ENCODE results near the gene ASGR1. TPM values are rescaled to one million over a fixed set of nuclear protein-coding genes. Genes with fewer than 3 reads are reported as not detected.
A peak's percentile ranks its signal among the peaks of the same experiment; 100 is the strongest.

ASGR1 gene
- total RNA-seq, 4 donors from 2014 or later: 0.81 to 1.8 TPM; not detected in 2

DNA sequence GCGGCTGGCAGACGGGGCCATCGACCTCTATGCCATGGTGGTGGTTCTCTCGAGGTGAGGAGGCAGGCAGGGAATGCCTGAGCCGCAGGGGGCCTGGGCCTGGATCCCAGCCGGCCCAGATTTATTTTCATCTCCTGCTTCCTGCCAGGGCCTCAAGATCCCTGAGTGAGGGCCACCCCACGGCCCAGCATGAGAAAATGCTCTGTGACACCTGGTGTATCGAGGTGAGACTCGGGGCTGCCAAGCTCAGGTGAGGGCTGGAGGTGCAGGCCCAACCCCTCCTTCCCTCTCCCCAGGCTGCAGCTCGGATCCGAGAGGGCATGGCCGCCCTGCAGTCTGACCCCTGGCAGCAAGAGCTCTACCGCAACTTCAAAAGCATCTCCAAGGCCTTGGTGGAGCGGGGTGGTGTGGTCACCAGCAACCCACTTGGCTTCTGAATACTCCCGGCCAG, 45.5 kb upstream of the ASGR1 start:
- in situ Hi-C loops (cut with MboI; ENCODE audit: low sequenced_read_pairs in 4 of 4) (no loop called here), intact Hi-C loops (cut with DNase I; ENCODE audit: low total_unique reads) (no loop called here)
- Histone ChIP-seq H3K36me3 (peaks cover 0 to 87% of the 10 kb centered on the region in 2 donors), H3K4me1 (peaks cover 24 to 39% of the 10 kb centered on the region in 2 donors), H3K27me3 (no peaks in the 10 kb centered on the region), H3K9me3 (no peaks in the 10 kb centered on the region), H3K27ac (peak overlapping the region in 2 of 4 donors; percentile 17 to 38), H3K4me3 (no peak overlapping the region)
- ATAC-seq: no peak
- no peak for DNase-seq
- TF ChIP-seq POLR2A (IDR thresholded peaks at IDR 0.05): no peak
- TF ChIP-seq, protein P1, sequence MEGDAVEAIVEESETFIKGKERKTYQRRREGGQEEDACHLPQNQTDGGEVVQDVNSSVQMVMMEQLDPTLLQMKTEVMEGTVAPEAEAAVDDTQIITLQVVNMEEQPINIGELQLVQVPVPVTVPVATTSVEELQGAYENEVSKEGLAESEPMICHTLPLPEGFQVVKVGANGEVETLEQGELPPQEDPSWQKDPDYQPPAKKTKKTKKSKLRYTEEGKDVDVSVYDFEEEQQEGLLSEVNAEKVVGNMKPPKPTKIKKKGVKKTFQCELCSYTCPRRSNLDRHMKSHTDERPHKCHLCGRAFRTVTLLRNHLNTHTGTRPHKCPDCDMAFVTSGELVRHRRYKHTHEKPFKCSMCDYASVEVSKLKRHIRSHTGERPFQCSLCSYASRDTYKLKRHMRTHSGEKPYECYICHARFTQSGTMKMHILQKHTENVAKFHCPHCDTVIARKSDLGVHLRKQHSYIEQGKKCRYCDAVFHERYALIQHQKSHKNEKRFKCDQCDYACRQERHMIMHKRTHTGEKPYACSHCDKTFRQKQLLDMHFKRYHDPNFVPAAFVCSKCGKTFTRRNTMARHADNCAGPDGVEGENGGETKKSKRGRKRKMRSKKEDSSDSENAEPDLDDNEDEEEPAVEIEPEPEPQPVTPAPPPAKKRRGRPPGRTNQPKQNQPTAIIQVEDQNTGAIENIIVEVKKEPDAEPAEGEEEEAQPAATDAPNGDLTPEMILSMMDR (IDR thresholded peaks at IDR 0.05 in 4 of 5, conservative IDR thresholded peaks at IDR 0.05 in 1 of 5): no peak

DNA sequence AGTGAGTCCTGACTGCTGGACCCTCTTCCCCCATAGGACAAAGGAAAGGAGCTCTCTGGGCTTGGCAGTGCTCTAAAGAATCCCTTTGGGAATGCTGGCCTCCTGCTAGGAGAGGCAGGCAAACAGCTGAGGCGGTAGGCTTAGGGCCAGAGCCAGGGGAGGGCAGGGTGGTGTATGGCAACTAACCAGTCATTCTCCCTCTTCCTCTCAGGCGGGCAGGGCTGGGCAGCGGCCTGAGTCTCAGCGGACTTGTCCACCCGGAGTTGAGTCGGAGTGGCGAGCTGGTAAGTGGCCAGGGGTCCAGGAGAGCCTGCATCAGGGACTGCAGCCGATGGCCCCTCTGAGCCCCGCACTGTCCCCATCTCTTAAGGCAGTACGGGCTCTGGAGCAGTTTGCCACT, 44.9 kb upstream of the ASGR1 start:
- Histone ChIP-seq H3K9me3 (no peaks in the 10 kb centered on the region), H3K36me3 (peaks cover 0 to 81% of the 10 kb centered on the region in 2 donors), H3K27ac (peak overlapping the region in 2 of 4 donors; percentile 17 to 50), H3K27me3 (no peaks in the 10 kb centered on the region), H3K4me1 (peaks cover 28 to 42% of the 10 kb centered on the region in 2 donors), H3K4me3 (no peak overlapping the region)
- no peak for DNase-seq
- in situ Hi-C loops (cut with MboI; ENCODE audit: low sequenced_read_pairs in 4 of 4): no loop called here
- ATAC-seq: no peak
- intact Hi-C loops (cut with DNase I; ENCODE audit: low total_unique reads): no loop called here
- TF ChIP-seq, protein P1 (IDR thresholded peaks at IDR 0.05 in 4 of 5, conservative IDR thresholded peaks at IDR 0.05 in 1 of 5): no peak
- TF ChIP-seq POLR2A (IDR thresholded peaks at IDR 0.05): no peak

DNA sequence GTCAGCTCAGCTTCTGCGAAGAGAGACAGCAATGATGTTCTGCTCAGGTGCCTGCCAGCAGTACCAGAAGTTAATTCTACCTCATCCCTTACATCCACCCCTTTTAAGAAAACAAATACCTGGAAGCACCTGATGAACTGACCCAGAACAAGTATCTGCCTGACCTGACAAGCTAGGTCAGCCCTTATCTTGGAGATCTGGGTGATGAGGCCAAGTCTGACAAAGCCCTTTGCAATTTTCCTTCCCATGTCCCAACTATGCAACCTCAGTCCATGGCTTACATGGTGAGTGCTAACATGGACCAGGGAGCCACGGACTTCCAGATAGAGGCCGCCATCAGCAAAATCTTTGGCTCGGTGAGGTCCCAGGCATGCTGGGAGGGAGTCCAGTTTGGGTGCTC, 44.2 kb upstream of the ASGR1 start:
- H3K4me1 ChIP-seq: peaks cover 33 to 46% of the 10 kb centered on the region in 2 donors
- no peaks in the 10 kb centered on the region for H3K9me3 ChIP-seq
- peaks cover 0 to 75% of the 10 kb centered on the region in 2 donors for H3K36me3 ChIP-seq
- TF ChIP-seq, protein P1 (IDR thresholded peaks at IDR 0.05 in 4 of 5, conservative IDR thresholded peaks at IDR 0.05 in 1 of 5): no peak
- no peak for TF ChIP-seq POLR2A (IDR thresholded peaks at IDR 0.05)
- no peak overlapping the region for H3K4me3 ChIP-seq
- in situ Hi-C loops (cut with MboI; ENCODE audit: low sequenced_read_pairs in 4 of 4) (no loop called here), intact Hi-C loops (cut with DNase I; ENCODE audit: low total_unique reads) (no loop called here)
- ATAC-seq: no peak
- no peak for DNase-seq
- H3K27ac ChIP-seq: peak overlapping the region in 3 of 4 donors; percentile 4 to 99 (median 17)
- no peaks in the 10 kb centered on the region for H3K27me3 ChIP-seq

GRCh38 chr17:7222972-7223292, 43.8 kb upstream of the ASGR1 start:
- Histone ChIP-seq H3K36me3 (peaks cover 0 to 70% of the 10 kb centered on the region in 2 donors), H3K27ac (peak overlapping the region in 1 of 4 donors; percentile 99), H3K4me3 (no peak overlapping the region), H3K4me1 (peaks cover 37 to 50% of the 10 kb centered on the region in 2 donors), H3K9me3 (no peaks in the 10 kb centered on the region), H3K27me3 (no peaks in the 10 kb centered on the region)
- intact Hi-C loops (cut with DNase I; ENCODE audit: low total_unique reads): no loop called here
- in situ Hi-C loops (cut with MboI; ENCODE audit: low sequenced_read_pairs in 4 of 4): no loop called here
- ATAC-seq (no peak), DNase-seq (no peak)
- TF ChIP-seq, protein P1 (IDR thresholded peaks at IDR 0.05 in 4 of 5, conservative IDR thresholded peaks at IDR 0.05 in 1 of 5): no peak
- no peak for TF ChIP-seq POLR2A (IDR thresholded peaks at IDR 0.05)

Data from gastrocnemius medialis (tissue), 4 donors.